Small intestine (tissue), 7 donors: ENCODE results near the gene HYAL3. TPM values are rescaled to one million over a fixed set of nuclear protein-coding genes. Genes with fewer than 3 reads are reported as not detected.
A peak's percentile ranks its signal among the peaks of the same experiment; 100 is the strongest.

Experiments used
- DNase-seq, 2 donors: peaks; one replicate each; pipeline versions ENCODE4 v3.0.0 to v3.0.0-alpha.2; 2013
- FAIRE-seq: peaks from 2 replicates; lab custom pipeline; 2012; peaks lifted over from hg19 to GRCh38; lab: Jason Lieb, UNC
- H3K27ac ChIP-seq, 3 donors: one replicate each; pipeline ENCODE4 v1.5.1; 2013; ENCODE audit warnings: low read length in 2 of 3, mild to moderate bottlenecking in 2 of 3, control low read depth in 1 of 3, inconsistent platforms in 1 of 3, low read depth in 1 of 3, moderate library complexity in 1 of 3
- H3K27me3 ChIP-seq, 3 donors: one replicate each; pipeline ENCODE4 v1.6.1; 2013; ENCODE audit warnings: low read length in 3 of 3, inconsistent platforms in 1 of 3; ENCODE audit not compliant: control insufficient read depth in 3 of 3, insufficient read depth in 3 of 3
- H3K36me3 ChIP-seq, 3 donors: one replicate each; pipeline ENCODE4 v1.6.1; 2013; ENCODE audit warnings: low read length in 3 of 3, inconsistent platforms in 1 of 3, low read depth in 1 of 3, mild to moderate bottlenecking in 1 of 3, moderate library complexity in 1 of 3; ENCODE audit not compliant: control insufficient read depth in 3 of 3, insufficient read depth in 2 of 3
- H3K4me1 ChIP-seq, 3 donors: one replicate each; pipeline ENCODE4 v1.6.1; 2013; ENCODE audit warnings: low read length in 2 of 3, inconsistent platforms in 1 of 3, low read depth in 1 of 3, mild to moderate bottlenecking in 1 of 3, moderate library complexity in 1 of 3; ENCODE audit not compliant: control insufficient read depth in 3 of 3, insufficient read depth in 2 of 3
- H3K4me3 ChIP-seq, 3 donors: one replicate each; pipeline ENCODE4 v1.5.1; 2013; ENCODE audit warnings: low read length in 3 of 3, control low read depth in 1 of 3, inconsistent platforms in 1 of 3, low read depth in 1 of 3, mild to moderate bottlenecking in 1 of 3, moderate library complexity in 1 of 3
- H3K9me3 ChIP-seq, 2 donors: one replicate each; pipeline ENCODE4 v1.6.1; 2013; ENCODE audit warnings: low read depth in 1 of 2, low read length in 1 of 2; ENCODE audit not compliant: control insufficient read depth in 2 of 2, insufficient read depth in 1 of 2
- WGBS, 3 donors: extraction: QIAGEN DNeasy Blood & Tissue Kit; methylation state at CpG; one replicate each; pipeline ENCODE4 v1.1.7; 2013; 5-methylcytosine and 5-hydroxymethylcytosine counted together
- polyA plus RNA-seq, 4 donors: library from polyadenylated mRNA; stranded (reverse) in 3 of 4; unstranded in 1 of 4; fragments of 200-250 nt in 3 of 4; fragments of 120-200 nt in 1 of 4; gene quantifications; one replicate each; pipeline versions ENCODE4 v1.2.1 to v1.2.3, GENCODE V29; 2013
- donor health status: healthy with polysubstance abuse.
- donor health status: control.
- donor health status: control.
- donor health status: Bipolar disorder and iron deficiency.
- donor health status: healthy.

HYAL3 gene
- polyA plus RNA-seq, 4 donors, result 1.6 to 4.1 (median 2.5) TPM

DNA sequence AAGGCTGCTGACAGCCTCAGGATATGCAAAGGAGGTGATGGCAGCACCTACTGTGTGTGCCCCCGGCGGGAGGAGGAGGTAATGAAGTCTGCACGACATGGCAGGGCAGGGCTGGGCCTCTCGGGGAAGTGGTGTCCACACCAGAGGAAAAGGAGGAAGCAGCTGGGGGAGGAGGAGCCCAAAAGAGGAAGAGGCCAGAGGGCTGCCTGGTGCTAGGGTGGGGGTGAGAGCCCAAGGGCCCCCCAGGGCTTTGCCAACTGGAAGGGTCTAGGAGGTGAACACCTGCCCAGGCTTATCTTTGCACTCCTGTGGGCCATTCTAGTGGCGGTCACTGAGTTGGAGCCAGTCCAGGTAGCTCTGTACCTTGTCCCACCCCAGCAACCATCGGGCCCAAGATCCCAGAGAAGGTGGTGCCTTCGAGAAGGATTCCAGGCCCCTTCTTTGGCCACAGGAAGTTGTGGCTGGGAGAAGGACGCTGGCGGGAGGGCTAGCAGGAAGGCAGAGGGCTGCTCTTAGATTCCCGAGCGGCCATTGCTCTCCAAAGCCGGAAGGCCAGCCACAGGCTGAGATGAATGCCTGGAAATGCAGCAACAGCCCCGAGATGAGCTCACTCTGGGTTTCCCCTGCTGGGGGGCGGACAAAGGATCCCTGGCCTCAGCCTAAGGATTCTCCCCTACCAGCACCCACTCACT lies 56.2 kb downstream of the HYAL3 start:
- H3K4me3 ChIP-seq, result no peak overlapping the region
- no peak for DNase-seq
- no peaks in the 10 kb centered on the region for H3K9me3 ChIP-seq
- H3K27me3 ChIP-seq, result no peaks in the 10 kb centered on the region
- peaks cover 0 to 83% (median 0%) of the 10 kb centered on the region in 3 donors for H3K36me3 ChIP-seq
- H3K27ac ChIP-seq, result peak overlapping the region; percentile 46 to 91 (median 47)
- peaks cover 4 to 49% (median 30%) of the 10 kb centered on the region in 3 donors for H3K4me1 ChIP-seq
- 29 to 54% (median 39%) methylated on average over 14 of the region's 14 CpGs for WGBS, 3 donors
- FAIRE-seq, result no peak

Other genes with a start within 250 kb of the HYAL3 start
- 100 to 1,000 TPM in 1 of 4 donors, 10 to 100 TPM in 3; 57.1 to 216 (median 84.3) TPM for gene RBM5, start 210.5 kb downstream of the HYAL3 start, polyA plus RNA-seq
- 10 to 100 TPM in 1 of 4 donors, 1 to 10 TPM in 3; 3.0 to 35.7 (median 4.3) TPM for gene SEMA3F, start 144.1 kb downstream of the HYAL3 start, polyA plus RNA-seq
- not detected for gene GNAT1, start 107.8 kb downstream of the HYAL3 start, polyA plus RNA-seq
- gene SLC38A3, start 94.1 kb downstream of the HYAL3 start, polyA plus RNA-seq, result 1 to 10 TPM in 2 of 4 donors, not detected in 2; 2.1 to 2.4 TPM
- 100 to 1,000 TPM in 2 of 4 donors, 10 to 100 TPM in 2; 23.9 to 117 (median 81.9) TPM for gene GNAI2, start 63.2 kb downstream of the HYAL3 start, polyA plus RNA-seq
- gene SEMA3B, start 30.3 kb downstream of the HYAL3 start, polyA plus RNA-seq, result 100 to 1,000 TPM in 3 of 4 donors, 10 to 100 TPM in 1; 39.2 to 204 (median 154) TPM
- under 1 TPM in 3 of 4 donors, not detected in 1; 0.21 to 0.54 (median 0.30) TPM for gene LSMEM2, start 20.3 kb downstream of the HYAL3 start, polyA plus RNA-seq
- gene IFRD2, start 7.0 kb downstream of the HYAL3 start, polyA plus RNA-seq, result 10 to 100 TPM; 46.3 to 93.4 (median 71.0) TPM
- 1 to 10 TPM; 2.4 to 8.5 (median 7.3) TPM for gene NAA80, start within 50 bp of the HYAL3 start, polyA plus RNA-seq
- 10 to 100 TPM in 1 of 4 donors, 1 to 10 TPM in 3; 1.1 to 11.1 (median 3.7) TPM for gene HYAL1, start 4.2 kb upstream of the HYAL3 start, polyA plus RNA-seq
- gene HYAL2, start 23.3 kb upstream of the HYAL3 start, polyA plus RNA-seq, result 100 to 1,000 TPM in 1 of 4 donors, 10 to 100 TPM in 3; 11.0 to 124 (median 23.6) TPM
- 10 to 100 TPM; 26.8 to 46.2 (median 30.6) TPM for gene TUSC2, start 28.8 kb upstream of the HYAL3 start, polyA plus RNA-seq
- 10 to 100 TPM; 16.3 to 39.0 (median 26.2) TPM for gene RASSF1, start 41.4 kb upstream of the HYAL3 start, polyA plus RNA-seq
- gene ZMYND10, start 46.3 kb upstream of the HYAL3 start, polyA plus RNA-seq, result 1 to 10 TPM in 2 of 4 donors, under 1 TPM in 2; 0.43 to 2.5 (median 1.2) TPM
- 10 to 100 TPM; 16.2 to 31.8 (median 21.3) TPM for gene NPRL2, start 51.4 kb upstream of the HYAL3 start, polyA plus RNA-seq
- 10 to 100 TPM; 25.8 to 39.1 (median 30.9) TPM for gene CYB561D2, start 51.5 kb upstream of the HYAL3 start, polyA plus RNA-seq
- gene TMEM115, start 60.1 kb upstream of the HYAL3 start, polyA plus RNA-seq, result 10 to 100 TPM; 24.8 to 49.1 (median 31.0) TPM
- gene CACNA2D2, start 204.2 kb upstream of the HYAL3 start, polyA plus RNA-seq, result 1 to 10 TPM in 1 of 4 donors, under 1 TPM in 3; 0.22 to 5.3 (median 0.89) TPM